Neural cell (in vitro differentiated cells): ENCODE measurements around the gene LGSN. TPM values are rescaled to one million over a fixed set of nuclear protein-coding genes. Genes with fewer than 3 reads are reported as not detected.
"Not testable (repeated sequence)": the region's sequence is repeated elsewhere in the genome, so short reads cannot be mapped to it uniquely, and the experiment has no call there.

ENCODE experiments used
- H2AFZ ChIP-seq: fragments of 200-600, 300-800 bp; sonication (generic), shearing (Covaris generic); 2 replicates; pipeline ENCODE4 v1.6.0; 2014; ENCODE audit warnings: low read depth, mild to moderate bottlenecking, antibody characterized with exemption, low read length, moderate library complexity
- H3F3A ChIP-seq: fragments of 200-600 bp; shearing (Covaris generic); 2 replicates; pipeline ENCODE4 v1.6.1; 2016; ENCODE audit warnings: mild to moderate bottlenecking, moderate library complexity, mixed read lengths, antibody characterized with exemption, low read length; ENCODE audit not compliant: insufficient read depth, poor library complexity, severe bottlenecking
- H3K27ac ChIP-seq: fragments of 200-600, 300-800 bp; sonication (generic), shearing (Covaris generic); 2 replicates; pipeline ENCODE4 v1.5.1; 2014; ENCODE audit warnings: mild to moderate bottlenecking, low read length, moderate library complexity
- H3K27me3 ChIP-seq: fragments of 300-800, 200-600 bp; sonication (generic), shearing (Covaris generic); 2 replicates; pipeline ENCODE4 v1.6.0; 2014; ENCODE audit warnings: mild to moderate bottlenecking, low read depth, low read length, moderate library complexity; ENCODE audit not compliant: insufficient read depth
- H3K36me3 ChIP-seq: fragments of 300-800, 200-600 bp; sonication (generic), shearing (Covaris generic); 2 replicates; pipeline ENCODE4 v1.5.1; 2014; ENCODE audit warnings: mild to moderate bottlenecking, antibody characterized with exemption, low read length, moderate library complexity; ENCODE audit not compliant: insufficient read depth
- H3K4me2 ChIP-seq: fragments of 300-800, 200-600 bp; sonication (generic), shearing (Covaris generic); 2 replicates; pipeline ENCODE4 v1.6.0; 2014; ENCODE audit warnings: mild to moderate bottlenecking, low read length
- H3K4me3 ChIP-seq: fragments of 300-800, 200-600 bp; sonication (generic), shearing (Covaris generic); 2 replicates; pipeline ENCODE4 v1.5.1; 2014; ENCODE audit warnings: mild to moderate bottlenecking, low read length, moderate library complexity
- H3K79me2 ChIP-seq: fragments of 200-600 bp; shearing (Covaris generic); replicated peaks from 2 replicates; pipeline ENCODE4 v1.6.0; 2014; ENCODE audit warnings: mild to moderate bottlenecking, low read length, moderate library complexity; ENCODE audit not compliant: insufficient read depth
- H3K9ac ChIP-seq: fragments of 300-800, 200-600 bp; sonication (generic), shearing (Covaris generic); 2 replicates; pipeline ENCODE4 v1.6.1; 2016; ENCODE audit warnings: mild to moderate bottlenecking, low read length, mixed read lengths
- H3K9me2 ChIP-seq: fragments of 200-600 bp; shearing (Covaris generic); 2 replicates; pipeline ENCODE4 v1.6.1; 2016; ENCODE audit warnings: mild to moderate bottlenecking, low read length, mixed read lengths; ENCODE audit not compliant: insufficient read depth
- H3K9me3 ChIP-seq: fragments of 200-600, 300-800 bp; sonication (generic), shearing (Covaris generic); 2 replicates; pipeline ENCODE4 v1.6.1; 2016; ENCODE audit warnings: mild to moderate bottlenecking, mixed run types, low read length, moderate library complexity, mixed read lengths
- H4K20me1 ChIP-seq: fragments of 200-600 bp; shearing (Covaris generic); 2 replicates; pipeline ENCODE4 v1.6.1; 2016; ENCODE audit warnings: mild to moderate bottlenecking, mixed run types; ENCODE audit not compliant: insufficient read depth
- polyA plus RNA-seq: library from polyadenylated mRNA; depleted of rRNA; stranded (reverse); fragments of >200 nt; gene quantifications from 2 replicates; pipeline ENCODE4 v1.2.3, GENCODE V29; 2014
- small RNA-seq, 3 experiments: library from RNA; depleted of rRNA; stranded (forward); fragments of <200 nt; gene quantifications; one replicate each; pipeline ENCODE3, GENCODE V24; 2012

LGSN gene
- polyA plus RNA-seq, 1 donor from 2014 or later, result not detected

GRCh38 chr6:63225987-63226386 is 93.8 kb downstream of the LGSN start:
- H3K27ac ChIP-seq, H3K9ac ChIP-seq, H4K20me1 ChIP-seq, H3K36me3 ChIP-seq, H3K9me2 ChIP-seq, H3F3A ChIP-seq, H3K27me3 ChIP-seq, H3K4me3 ChIP-seq, H3K9me3 ChIP-seq, H3K79me2 ChIP-seq, H2AFZ ChIP-seq, H3K4me2 ChIP-seq: not testable (repeated sequence)

Small RNAs within 50 kb of the gene (small RNA-seq; reads per million reads assigned to genes)
- 0 to 0.03 (median 0) reads per million in 3 experiments for gene SPTLC1P3

Other genes with a start within 250 kb of the LGSN start
- 0.54 TPM in 1 of 2 replicates, not detected in the other for gene FKBP1C, start 108.5 kb downstream of the LGSN start, polyA plus RNA-seq